GM13977 (cell line): Measurements from ENCODE around the gene DHRSX.
"Not testable (repeated sequence)": the region's sequence is repeated elsewhere in the genome, so short reads cannot be mapped to it uniquely, and the experiment has no call there.

Experiments used
- DNase-seq: peaks from one replicate; pipeline ENCODE4 v3.0.0; 2012; ENCODE audit warnings: low spot score
- in situ Hi-C: fragments of 300-500 bp; cut with MboI; formaldehyde crosslinking; loops from one replicate; pipeline ENCODE4 v1.12.0; 2022; ENCODE audit warnings: low sequenced_read_pairs, low pct_unique_long_range_greater_than_20kb, mixed read lengths, inconsistent platforms; ENCODE audit not compliant: unreplicated experiment
- TF ChIP-seq, protein P1 (sequence below): IDR thresholded peaks from 2 replicates; pipeline ENCODE4 v1.5.1; 2012; ENCODE audit warnings: mild to moderate bottlenecking, control low read depth; ENCODE audit not compliant: insufficient read depth; ENCODE audit errors: extremely low read depth, missing control alignments

DHRSX gene

DNA sequence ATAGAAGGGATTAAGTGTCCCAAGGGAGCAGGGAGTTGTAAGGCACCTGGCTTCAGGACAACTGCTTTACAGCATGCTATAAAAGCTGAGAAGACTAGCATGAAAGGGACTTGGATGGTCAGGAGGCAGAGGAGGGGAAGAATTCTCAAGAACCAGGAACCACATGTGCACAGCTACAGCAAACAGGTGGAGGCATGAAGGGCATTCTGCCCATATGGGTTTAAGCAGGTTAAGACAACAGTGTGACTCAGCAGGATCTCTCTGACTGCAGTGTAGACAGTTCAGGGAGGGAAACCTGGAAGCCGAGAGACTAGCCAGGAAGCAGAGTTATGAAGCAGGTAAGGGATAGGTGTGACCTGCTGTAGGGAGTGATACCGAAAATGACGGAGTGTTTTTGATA lies 117.0 kb downstream of the DHRSX start:
- no peak for DNase-seq
- TF ChIP-seq, protein P1, sequence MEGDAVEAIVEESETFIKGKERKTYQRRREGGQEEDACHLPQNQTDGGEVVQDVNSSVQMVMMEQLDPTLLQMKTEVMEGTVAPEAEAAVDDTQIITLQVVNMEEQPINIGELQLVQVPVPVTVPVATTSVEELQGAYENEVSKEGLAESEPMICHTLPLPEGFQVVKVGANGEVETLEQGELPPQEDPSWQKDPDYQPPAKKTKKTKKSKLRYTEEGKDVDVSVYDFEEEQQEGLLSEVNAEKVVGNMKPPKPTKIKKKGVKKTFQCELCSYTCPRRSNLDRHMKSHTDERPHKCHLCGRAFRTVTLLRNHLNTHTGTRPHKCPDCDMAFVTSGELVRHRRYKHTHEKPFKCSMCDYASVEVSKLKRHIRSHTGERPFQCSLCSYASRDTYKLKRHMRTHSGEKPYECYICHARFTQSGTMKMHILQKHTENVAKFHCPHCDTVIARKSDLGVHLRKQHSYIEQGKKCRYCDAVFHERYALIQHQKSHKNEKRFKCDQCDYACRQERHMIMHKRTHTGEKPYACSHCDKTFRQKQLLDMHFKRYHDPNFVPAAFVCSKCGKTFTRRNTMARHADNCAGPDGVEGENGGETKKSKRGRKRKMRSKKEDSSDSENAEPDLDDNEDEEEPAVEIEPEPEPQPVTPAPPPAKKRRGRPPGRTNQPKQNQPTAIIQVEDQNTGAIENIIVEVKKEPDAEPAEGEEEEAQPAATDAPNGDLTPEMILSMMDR = no peak
- in situ Hi-C loops = no loop called here

DNA sequence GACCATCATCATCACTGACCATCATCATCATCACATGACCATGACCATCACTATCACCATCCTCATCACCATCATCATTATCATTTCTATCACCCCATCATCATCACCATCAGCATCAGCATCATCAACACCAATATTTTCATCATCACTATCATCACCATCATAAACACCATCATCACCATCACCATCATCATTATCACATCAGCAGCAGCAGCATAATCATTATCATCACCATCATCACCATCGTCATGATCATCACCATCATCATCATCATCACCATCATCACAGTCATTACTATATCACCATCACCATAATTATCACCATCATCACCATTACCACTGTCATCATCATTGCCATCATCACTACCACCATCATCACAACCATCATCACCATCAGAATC lies 117.6 kb downstream of the DHRSX start:
- TF ChIP-seq, protein P1 = no peak
- in situ Hi-C loops = no loop called here
- DNase-seq = no peak

DNA sequence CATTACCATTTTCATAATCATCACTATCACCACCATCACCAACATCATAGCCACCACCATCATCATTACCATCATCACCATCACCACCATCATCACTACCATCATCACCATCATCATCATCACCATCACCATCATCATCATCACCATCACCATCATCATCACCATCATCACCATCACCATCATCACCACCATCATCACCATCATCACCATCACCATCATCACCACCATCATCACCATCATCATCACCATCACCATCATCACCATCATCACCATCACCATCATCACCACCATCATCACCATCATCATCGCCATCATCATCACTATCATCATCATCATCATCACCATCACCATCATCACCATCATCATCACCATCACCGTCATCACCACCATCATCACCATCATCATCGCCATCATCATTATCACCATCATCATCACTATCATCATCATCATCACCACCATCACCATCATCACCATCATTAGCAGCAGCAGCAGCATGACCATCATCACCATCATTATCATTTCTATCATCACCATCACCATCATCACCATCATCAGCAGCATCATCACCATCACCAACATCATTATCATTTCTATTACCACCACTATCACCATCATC lies 118.2 kb downstream of the DHRSX start:
- DNase-seq, in situ Hi-C loops: not testable (repeated sequence)

DNA sequence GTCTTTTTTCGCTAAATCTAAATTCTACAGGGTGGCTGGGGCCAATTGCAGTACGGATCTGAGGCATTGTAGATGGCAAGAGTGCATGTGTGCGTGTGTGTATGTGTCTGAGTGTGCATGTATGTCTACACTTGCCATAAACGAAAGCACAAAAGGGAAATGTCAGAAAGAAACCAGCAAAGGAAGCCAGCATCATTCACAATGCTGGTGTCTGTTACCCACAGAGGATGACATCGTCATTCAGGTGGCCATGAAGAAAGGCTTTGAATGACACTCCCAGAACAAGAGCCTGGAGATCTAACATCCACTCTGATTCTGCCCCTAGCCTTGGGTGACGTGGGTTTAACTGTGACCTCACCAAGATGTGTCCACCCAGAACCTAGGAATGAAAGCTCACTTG lies 124.6 kb downstream of the DHRSX start:
- in situ Hi-C loops = no loop called here
- DNase-seq = no peak

DNA sequence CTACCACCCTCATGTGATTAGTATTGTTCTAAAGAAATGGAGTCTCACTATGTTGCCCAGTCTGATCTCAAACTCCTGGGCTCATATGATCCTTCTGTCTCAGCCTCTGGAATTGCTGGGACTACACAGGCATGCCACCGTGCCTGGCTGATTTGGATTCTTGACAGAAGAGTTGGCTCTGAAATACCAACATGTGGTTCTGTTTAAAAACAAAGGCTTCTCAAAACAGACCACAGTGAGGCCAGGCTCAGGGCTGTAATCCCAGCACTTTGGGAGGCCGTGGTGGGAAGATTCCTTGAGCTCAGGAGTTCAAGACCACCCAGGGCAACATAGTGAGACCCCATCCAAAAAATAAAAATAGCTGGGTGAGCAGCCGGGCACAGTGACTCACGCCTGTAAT lies 126.7 kb downstream of the DHRSX start:
- TF ChIP-seq, protein P1 = no peak
- in situ Hi-C loops = no loop called here
- no peak for DNase-seq

More for the DNA sequence above, 124.6 kb downstream of the DHRSX start:
- TF ChIP-seq, protein P1 = no peak

DNA sequence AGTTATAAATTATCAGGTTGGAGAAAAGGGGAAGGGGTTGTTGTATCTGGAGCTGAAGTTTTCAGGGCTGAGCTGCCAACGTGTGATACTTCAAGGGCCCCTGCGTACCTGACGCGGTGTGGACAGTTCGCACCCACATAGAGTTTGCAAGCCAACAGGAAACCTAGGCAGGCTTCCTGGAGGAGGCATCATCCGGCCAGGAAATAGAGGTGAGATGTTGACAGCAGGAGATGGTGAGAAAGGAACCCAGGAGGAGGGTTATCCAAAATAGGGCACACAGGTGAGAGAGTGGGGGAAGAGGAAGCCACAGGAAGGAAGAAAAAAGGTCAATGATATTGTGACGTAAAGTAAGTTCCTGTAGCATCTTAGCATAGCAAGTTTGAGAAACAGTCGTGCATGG lies 127.2 kb downstream of the DHRSX start:
- TF ChIP-seq, protein P1 = no peak
- DNase-seq = no peak
- in situ Hi-C loops = no loop called here

DNA sequence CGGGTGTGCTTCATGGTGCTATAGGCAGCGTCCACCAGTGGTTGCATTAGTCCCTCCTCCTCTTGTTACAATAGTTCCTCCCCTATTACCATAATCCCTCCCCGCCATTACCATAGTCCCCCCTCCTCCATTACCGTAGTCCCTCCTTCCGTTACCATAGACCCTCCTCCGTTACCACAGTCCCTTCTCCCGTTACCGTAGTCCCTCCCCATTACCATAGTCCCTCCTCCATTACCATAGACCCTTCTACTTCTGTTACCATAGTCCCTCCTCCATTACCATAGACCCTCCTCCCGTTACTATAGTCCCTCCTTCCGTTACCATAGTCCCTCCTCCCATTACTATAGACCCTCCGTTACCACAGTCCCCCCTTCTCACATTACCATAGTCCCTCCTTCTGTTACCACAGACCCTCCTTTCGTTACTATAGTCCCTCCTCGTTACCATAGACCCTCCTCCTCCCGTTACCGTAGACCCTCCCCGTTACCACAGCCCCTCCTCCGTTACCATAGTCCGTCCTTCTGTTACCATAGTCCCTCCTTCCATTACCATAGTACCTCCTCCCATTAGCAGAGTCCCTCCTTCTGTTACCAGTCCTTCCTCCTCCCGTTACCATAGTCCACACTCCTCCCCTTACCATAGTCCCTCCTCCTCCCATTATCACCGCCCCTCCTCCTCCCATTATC lies 129.6 kb downstream of the DHRSX start:
- in situ Hi-C loops = no loop called here
- TF ChIP-seq, protein P1 = no peak
- DNase-seq = no peak
